HG03575 (cell line): ENCODE data around the gene APOA5.

Source experiments
- ATAC-seq: cut with Tn5 transposase; IDR thresholded peaks from one replicate; pipeline ENCODE4 v1.9.1; 2021; ENCODE audit not compliant: unreplicated experiment, insufficient number of reproducible peaks, low FRiP score; ENCODE audit errors: extremely low read depth

Gene APOA5

GRCh38 chr11:116828632-116829524 lies 37.2 kb upstream of the APOA5 start:
- ATAC-seq = no peak

- no peak for ATAC-seq
Observed at GRCh38 chr11:116827461-116827860, 35.8 kb upstream of the APOA5 start.

- ATAC-seq = no peak
Observed at GRCh38 chr11:116826751-116827431, 35.2 kb upstream of the APOA5 start.

GRCh38 chr11:116825854-116826750 lies 34.4 kb upstream of the APOA5 start:
- ATAC-seq = no peak

GRCh38 chr11:116825434-116825833 lies 33.8 kb upstream of the APOA5 start:
- ATAC-seq = no peak

- no peak for ATAC-seq
Observed at GRCh38 chr11:116823031-116823843, 31.6 kb upstream of the APOA5 start, which contains the start of gene APOA4. TSS of gene APOA4 (minus strand) at chr11:116823304. CDS start at chr11:116823191, 113 bp downstream.

- no peak for ATAC-seq
Observed at GRCh38 chr11:116822575-116822974, 30.9 kb upstream of the APOA5 start.

GRCh38 chr11:116821050-116821918 lies 29.6 kb upstream of the APOA5 start:
- ATAC-seq = no peak

GRCh38 chr11:116819049-116819448 lies 27.4 kb upstream of the APOA5 start:
- no peak for ATAC-seq

- ATAC-seq = no peak
Observed at GRCh38 chr11:116814502-116814901, 22.8 kb upstream of the APOA5 start.

- ATAC-seq = no peak
Observed at GRCh38 chr11:116813781-116814471, 22.2 kb upstream of the APOA5 start.

GRCh38 chr11:116813170-116813569 lies 21.5 kb upstream of the APOA5 start:
- no peak for ATAC-seq

- ATAC-seq = no peak
Observed at GRCh38 chr11:116812109-116812508, 20.4 kb upstream of the APOA5 start.

- ATAC-seq = no peak
Observed at GRCh38 chr11:116811194-116811593, 19.5 kb upstream of the APOA5 start.

- ATAC-seq = no peak
Observed at GRCh38 chr11:116808262-116809175, 16.8 kb upstream of the APOA5 start.

GRCh38 chr11:116807601-116808261 lies 16.1 kb upstream of the APOA5 start:
- ATAC-seq = no peak
